Activated CD8-positive, alpha-beta memory T cell treated with anti-CD3 and anti-CD28 coated beads, Interleukin-2, amount 50 U/mL, for 24 hours (primary cell): ENCODE results near the gene OR6A2.

Experiments used
- DNase-seq: peaks from one replicate; pipeline ENCODE4 v3.0.0-alpha.2; 2020; ENCODE audit errors: extremely low read depth

Gene OR6A2

DNA sequence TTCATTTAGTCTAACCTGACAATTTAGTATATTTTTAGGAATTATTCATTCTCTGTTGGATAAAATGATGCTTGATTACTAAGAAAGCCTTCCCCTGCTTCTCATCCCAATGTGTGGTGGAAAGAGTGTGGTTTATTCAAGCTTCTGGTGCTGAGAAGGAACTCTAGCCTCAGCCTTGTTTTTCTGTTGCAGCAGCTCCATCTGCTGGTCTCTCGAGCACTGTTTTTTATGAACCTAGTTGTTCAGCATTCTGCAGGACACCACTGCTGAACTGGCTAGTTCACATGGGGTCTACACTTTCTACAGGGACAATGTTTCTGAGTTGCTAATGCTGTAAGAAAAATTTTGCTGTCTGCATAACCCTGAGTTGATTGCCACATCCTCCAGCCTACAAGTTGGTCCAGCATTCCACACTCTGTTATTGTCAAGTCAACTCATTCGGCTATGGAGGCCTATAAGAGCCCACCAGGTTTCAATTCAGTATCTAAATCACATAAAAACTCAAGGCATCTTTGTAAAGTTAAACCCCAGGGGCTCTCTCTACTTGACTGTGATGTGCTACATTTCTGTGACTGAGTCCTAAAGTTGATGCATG, 42.0 kb downstream of the OR6A2 start:
- DNase-seq, result peak; percentile 29

GRCh38 chr11:6755953-6756347, 43.5 kb downstream of the OR6A2 start:
- DNase-seq, result no peak

GRCh38 chr11:6755303-6755952, 44.1 kb downstream of the OR6A2 start:
- DNase-seq, result no peak

GRCh38 chr11:6747097-6747668, 52.3 kb downstream of the OR6A2 start:
- no peak for DNase-seq

DNA sequence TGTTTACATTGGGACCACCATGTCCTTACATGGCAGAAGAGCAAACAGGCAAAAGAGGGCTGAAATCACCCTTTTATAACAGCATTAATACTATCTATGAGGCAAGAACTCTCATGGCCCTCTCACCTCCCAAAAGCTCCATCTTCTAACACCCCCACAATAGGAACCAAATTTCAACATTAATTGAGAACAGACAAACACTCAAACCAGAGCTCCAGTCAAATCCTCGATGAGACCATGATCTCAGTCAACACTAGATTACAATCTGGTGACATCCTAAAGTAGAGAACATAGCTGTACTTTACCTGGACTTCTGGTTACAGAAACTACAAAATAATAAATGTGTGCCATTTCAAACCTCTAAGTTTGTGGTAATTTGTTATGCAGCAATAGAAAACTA, 52.9 kb downstream of the OR6A2 start:
- DNase-seq, result no peak

DNA sequence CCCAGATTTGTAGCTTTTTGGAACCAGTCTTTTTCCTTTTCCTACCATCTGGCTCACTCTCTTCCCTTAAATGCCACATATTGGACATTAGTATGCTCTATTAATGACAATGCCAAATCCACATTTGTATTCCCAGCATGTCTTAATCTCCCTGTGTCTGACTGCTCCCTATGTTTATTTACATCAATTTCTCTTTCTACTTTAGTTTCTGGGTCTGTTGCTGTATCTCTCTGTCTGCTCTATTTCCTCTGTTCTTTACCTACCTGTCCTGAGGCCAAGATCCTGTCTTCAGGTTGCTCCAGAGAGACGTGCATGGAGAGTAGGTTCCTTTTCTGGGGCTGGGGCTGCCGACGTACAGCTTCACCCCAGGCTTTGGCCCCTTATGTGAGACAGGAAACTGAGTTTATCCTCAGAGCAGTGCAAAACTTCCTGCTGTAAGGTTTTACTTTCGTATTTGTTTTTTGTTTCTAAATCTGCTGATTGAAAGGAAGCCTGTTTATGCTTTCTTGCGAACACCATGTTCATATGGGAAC, 53.3 kb downstream of the OR6A2 start:
- DNase-seq, result no peak

DNA sequence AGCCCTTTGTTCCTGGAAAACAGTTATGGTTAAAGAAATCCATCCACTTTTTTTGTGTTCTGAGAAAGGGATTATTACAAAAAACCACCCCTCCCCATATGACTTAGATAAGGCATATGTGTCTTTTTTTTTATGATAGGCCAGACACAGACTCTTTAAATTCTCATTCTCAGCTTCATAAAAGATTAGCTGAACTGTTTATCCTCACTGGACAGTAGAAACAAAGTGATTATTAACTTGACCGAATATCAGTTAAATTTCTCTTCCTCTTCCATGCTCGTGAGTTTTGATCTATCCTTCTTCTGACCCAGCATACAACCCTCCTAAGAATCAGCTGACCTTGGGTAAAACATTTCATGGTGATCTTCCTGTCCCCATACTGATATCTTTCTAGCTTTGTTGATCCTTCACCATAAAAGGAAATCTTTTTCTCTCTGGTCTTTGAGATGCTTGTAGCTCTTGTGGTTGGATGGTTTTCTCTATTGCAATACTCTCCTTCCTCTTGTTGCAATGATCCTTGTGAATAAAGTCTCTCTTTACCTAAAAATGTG, 53.9 kb downstream of the OR6A2 start:
- DNase-seq, result no peak

DNA sequence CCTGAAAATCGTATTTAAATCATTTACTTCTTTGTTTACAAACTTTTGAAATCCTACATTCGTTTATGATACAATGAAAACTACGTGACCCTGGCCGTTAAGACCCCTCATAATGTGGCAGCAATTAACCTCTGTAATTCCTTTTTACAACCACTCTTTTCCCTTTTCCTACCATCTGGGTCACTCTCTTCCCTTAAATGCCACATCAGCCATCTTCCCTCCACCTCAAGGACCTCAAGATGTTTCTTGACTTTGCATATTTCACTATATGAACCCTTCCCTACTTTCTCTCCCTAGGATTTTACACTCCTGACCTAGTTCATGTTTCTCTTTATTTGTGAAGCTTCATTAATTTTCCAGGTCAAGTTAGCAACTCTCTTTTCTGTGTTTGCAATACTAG, 54.5 kb downstream of the OR6A2 start:
- DNase-seq, result no peak

GRCh38 chr11:6742260-6742659, 57.2 kb downstream of the OR6A2 start:
- DNase-seq, result no peak
